ENCODE measurements around the gene GMPPA. TPM values are rescaled to one million over a fixed set of nuclear protein-coding genes. Genes with fewer than 3 reads are reported as not detected.

The GMPPA gene
- total and polyA plus RNA-seq, 9 of the 15 experiments (the other 6 are each of a cell fraction or from before 2014, with no cell fraction given), result 7.0 to 101 (median 66.7) TPM

DNA sequence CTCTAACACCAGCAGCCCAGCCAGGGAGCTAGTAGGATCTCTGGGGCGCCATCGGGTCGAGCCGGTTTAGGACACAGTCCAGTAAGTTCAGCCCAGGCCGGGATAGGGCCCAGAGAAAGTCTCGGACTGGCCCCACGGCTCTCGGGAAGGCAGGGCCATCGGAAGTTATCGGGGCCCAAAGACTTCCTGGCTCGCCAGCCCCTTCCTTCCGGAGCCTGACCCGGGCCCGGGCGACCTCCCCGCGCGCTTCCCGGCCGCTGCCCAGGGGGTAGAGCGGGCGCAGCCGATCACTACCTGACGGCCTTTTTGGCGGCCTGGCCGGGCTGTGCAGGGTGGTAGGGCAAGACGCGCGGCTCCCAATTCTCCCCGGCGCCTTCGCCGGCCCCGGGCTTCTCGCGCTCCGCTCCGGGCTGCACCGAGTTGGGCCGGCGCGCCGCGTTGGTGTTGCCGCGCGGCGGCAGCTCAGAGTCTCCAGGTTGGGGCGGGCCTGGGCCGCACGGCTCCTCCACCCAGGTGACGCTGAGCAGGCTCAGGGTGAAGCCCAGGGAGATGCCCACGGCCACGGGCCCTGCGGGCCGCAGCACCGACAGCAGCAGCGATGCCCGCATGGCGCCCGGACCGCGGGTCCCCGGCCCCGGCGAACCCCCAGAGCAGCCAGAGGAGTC, 44.4 kb downstream of the GMPPA start:
- no peaks in the 10 kb centered on the region for H3K9me3 ChIP-seq (replicated peaks; ENCODE audit: control insufficient read depth, insufficient read depth, low read depth, low read length)
- no TSS peak for BruUV-seq (replicated peaks)
- DNase-seq (ENCODE audit: extremely low read depth in 1 of 4, low spot score in 3 of 4) (peak; percentile 23 to 55 (median 42)), FAIRE-seq (no peak), ATAC-seq (peak; percentile 78)
- H3K9ac ChIP-seq (ENCODE audit: insufficient read depth in 1 of 2, low read depth in 2 of 2, low read length in 2 of 2), result peak overlapping the region; percentile 64 to 94
- in situ Hi-C loops (cut with MboI) (loop anchor here (5.0 to 10.0 kb wide), 2 partner anchors 99 to 152 kb away; no protein-coding TSS in a partner anchor), intact Hi-C loops (cut with micrococcal nuclease) (loop anchor here (2.0 to 5.0 kb wide), 2 partner anchors 84 to 184 kb away; partner anchors contain the start of gene SLC4A3)
- H3K4me1 ChIP-seq (replicated peaks in 1 of 2; ENCODE audit: control insufficient read depth in 2 of 2, insufficient read depth in 2 of 2, low read length in 2 of 2), result peaks cover 0 to 61% of the 10 kb centered on the region in 2 experiments; a peak in 3 of 5 replicates
- no peaks in the 10 kb centered on the region for H3K9me1 ChIP-seq (ENCODE audit: control insufficient read depth, insufficient read depth, low read length)
- ChIA-PET CTCF (ENCODE audit: low intra/inter-chr PET ratio) (interaction anchor here (0.7 to 3.8 kb wide), 3 partner anchors 100 to 147 kb away, joined by 3 to 80 read pairs (median 22); no protein-coding TSS in a partner anchor), POLR2A (no interaction called here)
- H3K27me3 ChIP-seq (ENCODE audit: control insufficient read depth in 2 of 2, insufficient read depth in 2 of 2, low read length in 2 of 2), result no peaks in the 10 kb centered on the region
- WGBS (ENCODE audit: insufficient coverage, low coverage, missing lambda C conversion rate), result 0% methylated on average over 20 of the region's 66 CpGs
- H2AFZ ChIP-seq (ENCODE audit: low read depth, low read length), result 0 out of 2 replicates have a peak overlapping the region, but pooled peaks have one; percentile 54
- H3K4me2 ChIP-seq (ENCODE audit: insufficient read depth, low read length), result peak overlapping the region; percentile 75
- peak overlapping the region; percentile 74 for H3K27ac ChIP-seq (ENCODE audit: extremely low read depth, low read depth, low read length)
- peaks cover 32% of the 10 kb centered on the region; the same call in 2 of the 3 replicates for H3K36me3 ChIP-seq (ENCODE audit: control insufficient read depth, insufficient read depth, low read length)
- peaks cover 14% of the 10 kb centered on the region; the same call in 1 of the 2 replicates for H4K20me1 ChIP-seq (replicated peaks; ENCODE audit: control insufficient read depth, insufficient read depth, low read length)
- peaks cover 17% of the 10 kb centered on the region for H3K79me2 ChIP-seq (ENCODE audit: control insufficient read depth, insufficient read depth, low read length)
- H3K4me3 ChIP-seq, result peak overlapping the region; percentile 83
- TF ChIP-seq DDX20 (tag; IDR thresholded peaks at IDR 0.05; ENCODE audit: low read depth), result no peak
- 0 out of 2 replicates have a peak, but pooled peaks have one; percentile 12 for TF ChIP-seq NCOA1 (IDR thresholded peaks at IDR 0.05; ENCODE audit: low read depth)
- peak; percentile 84 for TF ChIP-seq POLR2G (IDR thresholded peaks at IDR 0.05; ENCODE audit: low read depth, low read length)
- TF ChIP-seq ZNF347 (CRISPR knock-in tag; IDR thresholded peaks at IDR 0.05; ENCODE audit: low read depth), result no peak
- no peak for TF ChIP-seq POLR3A (IDR thresholded peaks at IDR 0.05; ENCODE audit: borderline replicate concordance, extremely low read depth, insufficient read depth, insufficient read length)
- TF ChIP-seq, protein P1, sequence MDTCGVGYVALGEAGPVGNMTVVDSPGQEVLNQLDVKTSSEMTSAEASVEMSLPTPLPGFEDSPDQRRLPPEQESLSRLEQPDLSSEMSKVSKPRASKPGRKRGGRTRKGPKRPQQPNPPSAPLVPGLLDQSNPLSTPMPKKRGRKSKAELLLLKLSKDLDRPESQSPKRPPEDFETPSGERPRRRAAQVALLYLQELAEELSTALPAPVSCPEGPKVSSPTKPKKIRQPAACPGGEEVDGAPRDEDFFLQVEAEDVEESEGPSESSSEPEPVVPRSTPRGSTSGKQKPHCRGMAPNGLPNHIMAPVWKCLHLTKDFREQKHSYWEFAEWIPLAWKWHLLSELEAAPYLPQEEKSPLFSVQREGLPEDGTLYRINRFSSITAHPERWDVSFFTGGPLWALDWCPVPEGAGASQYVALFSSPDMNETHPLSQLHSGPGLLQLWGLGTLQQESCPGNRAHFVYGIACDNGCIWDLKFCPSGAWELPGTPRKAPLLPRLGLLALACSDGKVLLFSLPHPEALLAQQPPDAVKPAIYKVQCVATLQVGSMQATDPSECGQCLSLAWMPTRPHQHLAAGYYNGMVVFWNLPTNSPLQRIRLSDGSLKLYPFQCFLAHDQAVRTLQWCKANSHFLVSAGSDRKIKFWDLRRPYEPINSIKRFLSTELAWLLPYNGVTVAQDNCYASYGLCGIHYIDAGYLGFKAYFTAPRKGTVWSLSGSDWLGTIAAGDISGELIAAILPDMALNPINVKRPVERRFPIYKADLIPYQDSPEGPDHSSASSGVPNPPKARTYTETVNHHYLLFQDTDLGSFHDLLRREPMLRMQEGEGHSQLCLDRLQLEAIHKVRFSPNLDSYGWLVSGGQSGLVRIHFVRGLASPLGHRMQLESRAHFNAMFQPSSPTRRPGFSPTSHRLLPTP (IDR thresholded peaks at IDR 0.05; ENCODE audit: borderline replicate concordance, extremely low read depth, insufficient read length), result no peak
- TF ChIP-seq POLR2A (conservative IDR thresholded peaks at IDR 0.05), result 0 out of 2 replicates have a peak, but pooled peaks have one; percentile 45
- TF ChIP-seq, protein P2, sequence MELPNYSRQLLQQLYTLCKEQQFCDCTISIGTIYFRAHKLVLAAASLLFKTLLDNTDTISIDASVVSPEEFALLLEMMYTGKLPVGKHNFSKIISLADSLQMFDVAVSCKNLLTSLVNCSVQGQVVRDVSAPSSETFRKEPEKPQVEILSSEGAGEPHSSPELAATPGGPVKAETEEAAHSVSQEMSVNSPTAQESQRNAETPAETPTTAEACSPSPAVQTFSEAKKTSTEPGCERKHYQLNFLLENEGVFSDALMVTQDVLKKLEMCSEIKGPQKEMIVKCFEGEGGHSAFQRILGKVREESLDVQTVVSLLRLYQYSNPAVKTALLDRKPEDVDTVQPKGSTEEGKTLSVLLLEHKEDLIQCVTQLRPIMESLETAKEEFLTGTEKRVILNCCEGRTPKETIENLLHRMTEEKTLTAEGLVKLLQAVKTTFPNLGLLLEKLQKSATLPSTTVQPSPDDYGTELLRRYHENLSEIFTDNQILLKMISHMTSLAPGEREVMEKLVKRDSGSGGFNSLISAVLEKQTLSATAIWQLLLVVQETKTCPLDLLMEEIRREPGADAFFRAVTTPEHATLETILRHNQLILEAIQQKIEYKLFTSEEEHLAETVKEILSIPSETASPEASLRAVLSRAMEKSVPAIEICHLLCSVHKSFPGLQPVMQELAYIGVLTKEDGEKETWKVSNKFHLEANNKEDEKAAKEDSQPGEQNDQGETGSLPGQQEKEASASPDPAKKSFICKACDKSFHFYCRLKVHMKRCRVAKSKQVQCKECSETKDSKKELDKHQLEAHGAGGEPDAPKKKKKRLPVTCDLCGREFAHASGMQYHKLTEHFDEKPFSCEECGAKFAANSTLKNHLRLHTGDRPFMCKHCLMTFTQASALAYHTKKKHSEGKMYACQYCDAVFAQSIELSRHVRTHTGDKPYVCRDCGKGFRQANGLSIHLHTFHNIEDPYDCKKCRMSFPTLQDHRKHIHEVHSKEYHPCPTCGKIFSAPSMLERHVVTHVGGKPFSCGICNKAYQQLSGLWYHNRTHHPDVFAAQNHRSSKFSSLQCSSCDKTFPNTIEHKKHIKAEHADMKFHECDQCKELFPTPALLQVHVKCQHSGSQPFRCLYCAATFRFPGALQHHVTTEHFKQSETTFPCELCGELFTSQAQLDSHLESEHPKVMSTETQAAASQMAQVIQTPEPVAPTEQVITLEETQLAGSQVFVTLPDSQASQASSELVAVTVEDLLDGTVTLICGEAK (IDR thresholded peaks at IDR 0.05), result peak; percentile 78
- TF ChIP-seq, protein P2 (CRISPR knock-in tag; IDR thresholded peaks at IDR 0.05), result no peak

Data from K562 (cell line).